Fibroblast of villous mesenchyme (primary cell): ENCODE measurements around the gene PRKCE. TPM values are rescaled to one million over a fixed set of nuclear protein-coding genes. Genes with fewer than 3 reads are reported as not detected.

ENCODE experiments used
- DNase-seq: peaks from one replicate; pipeline ENCODE4 v3.0.0-alpha.2; 2010; ENCODE audit warnings: low read depth
- H3K4me3 ChIP-seq: 2 replicates; pipeline ENCODE4 v1.5.1; 2011; ENCODE audit warnings: low read depth, mild to moderate bottlenecking, low read length
- total RNA-seq: library from RNA; depleted of rRNA; stranded (reverse); fragments of >200 nt; gene quantifications from 2 replicates; pipeline ENCODE4 v1.2.3, GENCODE V29; 2012
- TF ChIP-seq, protein P1 (sequence below): IDR thresholded peaks from 2 replicates; pipeline ENCODE4 v1.5.1; 2012; ENCODE audit warnings: low read depth, mild to moderate bottlenecking, low read length; ENCODE audit not compliant: insufficient read depth

The PRKCE gene
- total RNA-seq, 1 donor: 27.2 TPM

DNA sequence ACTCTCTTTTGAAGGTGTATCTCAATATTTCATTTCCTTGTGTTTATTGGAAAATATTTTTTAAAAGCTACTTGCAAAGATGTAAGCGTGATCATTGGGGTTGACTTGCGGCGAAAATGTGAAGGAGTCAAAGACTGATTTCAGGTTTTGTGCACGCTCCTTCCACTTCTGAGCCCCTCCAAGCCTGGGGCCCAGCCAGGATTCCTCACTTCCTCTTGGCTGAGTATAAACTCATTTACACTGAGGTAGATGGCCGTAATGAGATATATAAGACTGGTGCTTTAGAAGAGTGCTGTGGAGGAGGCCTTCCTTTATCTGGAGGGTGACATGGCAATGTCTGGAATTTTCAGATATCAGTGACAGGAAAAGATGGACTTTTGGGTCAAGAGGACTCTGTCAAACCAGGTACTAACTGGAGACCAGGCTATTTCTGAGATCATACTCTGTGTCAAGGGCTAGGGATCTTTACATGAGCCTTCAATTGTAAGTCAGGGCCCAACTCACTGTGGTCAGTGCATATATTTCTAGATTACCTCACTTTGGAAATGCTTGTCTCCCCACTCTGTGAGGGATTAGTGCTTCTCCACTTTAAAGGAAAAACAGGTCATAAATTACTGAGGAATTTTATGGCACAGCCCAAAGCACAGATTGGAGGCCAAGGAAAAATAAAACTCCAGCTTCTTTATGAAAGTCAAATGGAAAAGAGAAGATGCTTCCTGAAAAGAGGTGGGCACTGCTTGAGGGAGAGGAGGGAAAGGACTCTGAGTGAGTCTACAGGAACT, 22.8 kb downstream of the PRKCE start:
- DNase-seq: peak; percentile 86
- TF ChIP-seq, protein P1, sequence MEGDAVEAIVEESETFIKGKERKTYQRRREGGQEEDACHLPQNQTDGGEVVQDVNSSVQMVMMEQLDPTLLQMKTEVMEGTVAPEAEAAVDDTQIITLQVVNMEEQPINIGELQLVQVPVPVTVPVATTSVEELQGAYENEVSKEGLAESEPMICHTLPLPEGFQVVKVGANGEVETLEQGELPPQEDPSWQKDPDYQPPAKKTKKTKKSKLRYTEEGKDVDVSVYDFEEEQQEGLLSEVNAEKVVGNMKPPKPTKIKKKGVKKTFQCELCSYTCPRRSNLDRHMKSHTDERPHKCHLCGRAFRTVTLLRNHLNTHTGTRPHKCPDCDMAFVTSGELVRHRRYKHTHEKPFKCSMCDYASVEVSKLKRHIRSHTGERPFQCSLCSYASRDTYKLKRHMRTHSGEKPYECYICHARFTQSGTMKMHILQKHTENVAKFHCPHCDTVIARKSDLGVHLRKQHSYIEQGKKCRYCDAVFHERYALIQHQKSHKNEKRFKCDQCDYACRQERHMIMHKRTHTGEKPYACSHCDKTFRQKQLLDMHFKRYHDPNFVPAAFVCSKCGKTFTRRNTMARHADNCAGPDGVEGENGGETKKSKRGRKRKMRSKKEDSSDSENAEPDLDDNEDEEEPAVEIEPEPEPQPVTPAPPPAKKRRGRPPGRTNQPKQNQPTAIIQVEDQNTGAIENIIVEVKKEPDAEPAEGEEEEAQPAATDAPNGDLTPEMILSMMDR: no peak
- no peak overlapping the region for H3K4me3 ChIP-seq

DNA sequence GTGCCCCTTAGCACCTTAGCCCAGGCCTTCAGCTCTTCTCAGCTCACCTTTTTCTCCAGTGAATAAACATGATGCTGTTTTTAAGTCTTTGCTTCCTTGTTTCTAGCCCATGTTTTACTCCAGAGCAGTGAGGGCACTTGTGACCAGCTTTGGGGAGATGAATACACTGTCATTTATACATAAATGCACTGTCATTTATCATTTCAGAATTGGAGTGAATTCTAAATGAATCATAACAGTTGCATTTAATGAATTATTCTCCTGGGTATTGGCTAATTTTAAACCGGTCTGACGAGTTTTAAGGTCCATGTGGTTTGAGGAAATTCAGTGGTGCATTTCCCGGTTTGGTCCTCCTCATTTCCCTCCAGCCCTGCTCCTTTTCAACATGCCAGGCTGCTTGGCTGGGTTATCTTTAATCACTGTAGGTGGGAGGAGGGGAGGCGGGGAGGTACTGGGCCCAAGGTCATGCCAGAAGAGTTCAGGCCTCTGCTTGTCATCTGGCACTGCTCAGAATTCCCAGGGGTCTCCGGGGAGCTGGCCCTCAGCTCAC, 23.9 kb downstream of the PRKCE start:
- no peak overlapping the region for H3K4me3 ChIP-seq
- no peak for DNase-seq
- TF ChIP-seq, protein P1: no peak

DNA sequence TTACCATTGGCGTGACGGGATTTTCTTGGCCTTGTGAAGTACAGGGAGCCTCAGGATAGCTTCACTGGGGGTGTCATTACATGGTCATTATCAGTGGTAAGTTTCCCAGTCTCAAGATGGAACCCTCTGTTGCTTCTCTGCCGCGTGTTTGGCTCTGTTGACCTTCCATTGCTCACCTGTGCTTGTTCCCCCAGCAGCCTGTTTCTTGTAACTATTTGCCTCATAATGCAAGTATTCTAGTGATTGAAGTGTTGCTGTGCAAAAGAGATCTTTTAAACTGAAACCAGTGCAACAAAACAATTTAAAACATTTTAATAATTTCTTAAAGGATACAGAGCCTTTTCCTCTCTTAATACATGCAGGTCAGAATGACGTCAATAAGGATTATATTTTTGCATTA, 24.6 kb downstream of the PRKCE start:
- no peak for DNase-seq
- TF ChIP-seq, protein P1: no peak
- no peak overlapping the region for H3K4me3 ChIP-seq

DNA sequence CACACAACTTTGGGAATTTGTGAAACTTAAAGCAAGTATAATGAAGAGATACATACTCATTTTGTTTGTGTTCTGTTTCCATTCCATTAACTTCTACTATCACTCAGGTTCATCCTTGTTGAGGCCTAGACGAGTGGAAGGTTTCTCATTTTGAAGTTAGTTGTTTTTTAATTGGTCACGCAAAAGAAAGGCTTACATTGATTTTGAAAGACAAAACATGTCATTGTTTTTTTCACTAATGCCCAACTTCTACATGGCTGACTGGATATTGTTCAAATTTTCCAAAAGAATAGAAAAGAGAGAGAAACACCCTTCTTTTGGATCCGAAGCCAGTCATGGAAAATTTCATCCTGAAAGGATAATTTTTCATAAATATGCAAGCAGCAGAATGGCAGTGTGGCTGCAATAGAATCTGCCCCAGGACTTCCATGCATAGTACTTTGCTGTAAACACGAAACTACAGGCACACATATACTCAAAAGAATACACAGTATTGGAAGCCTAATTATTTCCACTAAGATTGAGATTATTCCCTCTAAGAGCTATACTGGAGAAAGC, 27.4 kb downstream of the PRKCE start:
- TF ChIP-seq, protein P1: no peak
- no peak for DNase-seq

DNA sequence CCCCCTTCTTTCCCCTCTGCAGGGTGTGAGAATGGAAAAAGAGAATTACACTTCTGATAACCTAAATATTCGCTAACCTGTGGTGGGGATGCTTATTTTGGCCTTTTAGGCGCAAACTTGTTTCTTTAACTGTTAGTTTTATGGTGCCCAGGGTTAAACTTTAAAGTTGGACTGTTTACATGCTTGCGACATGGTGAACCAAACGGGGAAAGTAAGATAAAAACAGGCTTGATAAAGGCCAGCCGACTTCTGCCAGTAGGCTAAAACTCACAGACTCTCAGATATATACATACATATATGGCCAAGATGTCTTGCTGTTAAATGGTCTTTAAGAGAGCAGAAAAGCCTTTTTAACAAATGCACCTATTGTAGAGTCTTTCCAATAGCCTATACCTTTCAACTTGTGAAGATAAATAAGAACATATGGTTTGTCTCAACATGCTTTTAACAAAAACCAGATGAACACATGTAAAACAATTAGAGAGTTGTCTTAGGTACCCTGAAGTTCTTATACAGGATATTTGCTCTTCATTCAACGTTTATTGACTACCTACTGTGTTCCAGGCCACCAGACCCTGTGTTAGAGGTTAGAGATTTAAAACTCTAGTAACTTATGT, 29.0 kb downstream of the PRKCE start:
- H3K4me3 ChIP-seq: no peak overlapping the region
- TF ChIP-seq, protein P1: no peak

More for the DNA sequence above, 27.4 kb downstream of the PRKCE start:
- H3K4me3 ChIP-seq: no peak overlapping the region

DNA sequence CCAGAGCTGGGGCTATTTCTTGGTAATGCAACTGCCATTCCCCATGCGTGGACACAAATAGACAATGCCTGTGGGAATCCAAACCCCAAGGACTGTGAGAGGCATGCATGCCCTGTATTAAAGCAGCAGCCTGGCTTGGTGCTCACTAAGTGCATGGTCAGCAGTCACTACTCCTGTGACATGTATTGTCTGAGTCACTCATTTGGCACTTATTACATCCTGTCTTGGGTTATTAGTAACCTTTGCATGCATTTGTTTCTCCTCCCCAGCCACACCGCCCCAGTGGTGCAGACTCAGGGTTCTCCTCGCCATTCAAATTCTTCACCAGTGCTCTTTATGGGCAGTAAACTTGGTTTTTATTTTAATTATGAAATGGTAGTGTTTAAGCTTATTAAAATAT, 30.2 kb downstream of the PRKCE start:
- H3K4me3 ChIP-seq: no peak overlapping the region
- peak; percentile 74 for DNase-seq
- TF ChIP-seq, protein P1: no peak

More for the DNA sequence above, 29.0 kb downstream of the PRKCE start:
- peak; percentile 73 for DNase-seq
